Measurements from ENCODE around the gene SAMD11.

DNA sequence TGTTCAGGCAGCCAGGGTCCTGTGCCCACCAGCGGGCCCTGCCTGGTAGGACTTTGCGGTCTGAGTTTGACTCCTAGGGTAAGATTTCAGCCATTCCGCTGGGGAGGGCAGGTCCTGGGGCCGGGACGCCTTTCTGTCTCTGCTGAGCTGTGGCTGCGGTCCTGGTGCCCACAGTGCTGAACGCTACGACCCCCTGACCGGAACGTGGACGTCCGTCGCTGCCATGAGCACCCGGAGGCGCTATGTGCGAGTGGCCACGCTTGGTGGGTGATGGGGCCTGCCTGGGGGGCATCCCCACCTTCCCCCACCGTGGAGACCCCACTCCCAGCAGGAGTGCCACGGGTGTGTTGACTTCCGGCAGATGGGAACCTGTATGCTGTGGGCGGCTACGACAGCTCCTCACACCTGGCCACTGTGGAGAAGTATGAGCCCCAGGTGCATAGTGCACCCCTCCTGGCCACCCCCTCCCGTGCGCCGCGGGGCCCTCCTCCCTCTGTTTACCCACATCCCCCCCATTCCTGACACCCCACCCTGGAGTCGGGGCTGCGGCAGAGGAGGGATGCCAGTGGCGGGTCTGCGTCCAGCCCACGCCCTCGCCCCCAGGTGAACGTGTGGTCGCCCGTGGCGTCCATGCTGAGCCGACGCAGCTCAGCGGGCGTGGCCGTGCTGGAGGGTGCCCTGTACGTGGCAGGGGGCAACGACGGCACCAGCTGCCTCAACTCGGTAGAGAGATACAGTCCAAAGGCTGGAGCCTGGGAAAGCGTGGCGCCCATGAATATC lies 40.2 kb downstream of the SAMD11 start:
- TF ChIP-seq CTCF (IDR thresholded peaks at IDR 0.05), result no peak
- no peak for TF ChIP-seq POLR2AphosphoS5 (IDR thresholded peaks at IDR 0.05)
- TF ChIP-seq POLR2A (IDR thresholded peaks at IDR 0.05), result no peak
- no peak for TF ChIP-seq EP300 (IDR thresholded peaks at IDR 0.05)

Data from gastroesophageal sphincter (tissue), 3 donors.